GM19452 (cell line): ENCODE measurements around the gene MAK.
A peak's percentile ranks its signal among the peaks of the same experiment; 100 is the strongest.
"Not testable (repeated sequence)": the region's sequence is repeated elsewhere in the genome, so short reads cannot be mapped to it uniquely, and the experiment has no call there.

Experiments
- ATAC-seq: cut with Tn5 transposase; IDR thresholded peaks from one replicate; pipeline ENCODE4 v1.9.1; 2021; ENCODE audit not compliant: unreplicated experiment

MAK gene

GRCh38 chr6:10733151-10733715, 105.1 kb downstream of the MAK start:
- no peak for ATAC-seq

- ATAC-seq: no peak
Observed at GRCh38 chr6:10730254-10730653, 108.1 kb downstream of the MAK start.

- ATAC-seq: no peak
Observed at GRCh38 chr6:10725716-10726115, 112.6 kb downstream of the MAK start.

GRCh38 chr6:10725044-10725443, 113.3 kb downstream of the MAK start:
- ATAC-seq: no peak

- no peak for ATAC-seq
Observed at GRCh38 chr6:10723567-10723881, 114.8 kb downstream of the MAK start.

GRCh38 chr6:10722820-10723566, 115.3 kb downstream of the MAK start, which contains the start of gene TMEM14C:
TMEM14C (plus strand) TSS chr6:10723070; CDS start chr6:10724614, 1,544 bp downstream.
- ATAC-seq: peak; percentile 98

- no peak for ATAC-seq
Observed at GRCh38 chr6:10722570-10722819, 115.8 kb downstream of the MAK start.

GRCh38 chr6:10721850-10722569, 116.3 kb downstream of the MAK start:
- no peak for ATAC-seq

GRCh38 chr6:10720960-10721849, 117.1 kb downstream of the MAK start:
- ATAC-seq: not testable (repeated sequence)

GRCh38 chr6:10720265-10720959, 117.9 kb downstream of the MAK start:
- ATAC-seq: no peak

GRCh38 chr6:10719964-10720264, 118.4 kb downstream of the MAK start:
- no peak for ATAC-seq

GRCh38 chr6:10719296-10719963, 118.9 kb downstream of the MAK start:
- ATAC-seq: no peak

- ATAC-seq: no peak
Observed at GRCh38 chr6:10713962-10714361, 124.4 kb downstream of the MAK start.
